ENCODE measurements around the gene IL36G. TPM values are rescaled to one million over a fixed set of nuclear protein-coding genes. Genes with fewer than 3 reads are reported as not detected.

IL36G gene
- total RNA-seq, 1 experiment from 2014 or later = not detected

- DNase-seq (ENCODE audit: low spot score) = no peak
These were observed 40.7 kb downstream of the IL36G start for GRCh38 chr2:113018509-113018908.

- DNase-seq (ENCODE audit: low spot score) = no peak
These were observed 43.5 kb downstream of the IL36G start for GRCh38 chr2:113021312-113021711.

- DNase-seq (ENCODE audit: low spot score) = no peak
These were observed 47.0 kb downstream of the IL36G start for GRCh38 chr2:113024764-113025163.

- DNase-seq (ENCODE audit: low spot score) = no peak
These were observed 47.9 kb downstream of the IL36G start for GRCh38 chr2:113025737-113026136.

GRCh38 chr2:113027691-113028090 is 49.9 kb downstream of the IL36G start:
- DNase-seq (ENCODE audit: low spot score) = no peak

- DNase-seq (ENCODE audit: low spot score) = no peak
These were observed 50.3 kb downstream of the IL36G start for GRCh38 chr2:113028112-113028511.

GRCh38 chr2:113032737-113033136 is 54.9 kb downstream of the IL36G start:
- no peak for DNase-seq (ENCODE audit: low spot score)

- DNase-seq (ENCODE audit: low spot score) = no peak
These were observed 56.2 kb downstream of the IL36G start for GRCh38 chr2:113034016-113034415.

Other genes with a start within 250 kb of the IL36G start
- gene CKAP2L, start 213.4 kb upstream of the IL36G start, total RNA-seq (2014; rRNA removed; shearing (Covaris generic)) = 15.7 and 15.8 TPM in 2 replicates
- gene IL1A, start 193.5 kb upstream of the IL36G start, total RNA-seq (2014; rRNA removed; shearing (Covaris generic)) = 0.06 TPM in 1 of 2 replicates, not detected in the other
- not detected in 2 replicates for gene IL1B, start 141.2 kb upstream of the IL36G start, total RNA-seq (2014; rRNA removed; shearing (Covaris generic))
- gene IL37, start 66.8 kb upstream of the IL36G start, total RNA-seq (2014; rRNA removed; shearing (Covaris generic)) = not detected in 2 replicates
- gene IL36A, start 27.5 kb downstream of the IL36G start, total RNA-seq (2014; rRNA removed; shearing (Covaris generic)) = not detected in 2 replicates
- gene IL36B, start 74.9 kb downstream of the IL36G start, total RNA-seq (2014; rRNA removed; shearing (Covaris generic)) = not detected in 2 replicates
- not detected in 2 replicates for gene IL36RN, start 81.2 kb downstream of the IL36G start, total RNA-seq (2014; rRNA removed; shearing (Covaris generic))
- not detected in 2 replicates for gene IL1F10, start 90.0 kb downstream of the IL36G start, total RNA-seq (2014; rRNA removed; shearing (Covaris generic))
- gene IL1RN, start 149.6 kb downstream of the IL36G start, total RNA-seq (2014; rRNA removed; shearing (Covaris generic)) = 0.17 TPM in 1 of 2 replicates, not detected in the other
- gene PSD4, start 196.0 kb downstream of the IL36G start, total RNA-seq (2014; rRNA removed; shearing (Covaris generic)) = 1.4 and 1.5 TPM in 2 replicates

Data from H4 (cell line).